NT2/D1 (cell line): Measurements from ENCODE around the gene SPATA2L.

Experiments used
- DNase-seq: peaks from one replicate; pipeline ENCODE4 v3.0.0-alpha.2; 2011; ENCODE audit warnings: low read depth, low spot score
- H3K27me3 ChIP-seq: 2 replicates; pipeline ENCODE4 v1.6.0; 2011; ENCODE audit warnings: mild to moderate bottlenecking; ENCODE audit not compliant: insufficient read length, insufficient read depth
- H3K36me3 ChIP-seq: 2 replicates; pipeline ENCODE4 v1.6.1; 2011; ENCODE audit warnings: mild to moderate bottlenecking, low read length, mixed read lengths; ENCODE audit not compliant: insufficient read depth, insufficient read length
- H3K4me1 ChIP-seq: 2 replicates; pipeline ENCODE4 v1.5.1; 2011; ENCODE audit not compliant: insufficient read depth, insufficient read length
- H3K4me3 ChIP-seq: 2 replicates; pipeline ENCODE4 v1.5.1; 2011; ENCODE audit warnings: low read depth; ENCODE audit not compliant: insufficient read length
- H3K9ac ChIP-seq: 2 replicates; pipeline ENCODE4 v1.6.0; 2011; ENCODE audit warnings: low read depth; ENCODE audit not compliant: insufficient read length
- H3K9me3 ChIP-seq: 2 replicates; pipeline ENCODE4 v1.5.1; 2011; ENCODE audit warnings: mild to moderate bottlenecking, low read length; ENCODE audit not compliant: insufficient read depth
- SUZ12 ChIP-seq: IDR thresholded peaks from 2 replicates; pipeline ENCODE4 v1.6.1; 2011; ENCODE audit not compliant: insufficient read length, insufficient read depth; ENCODE audit errors: extremely low read depth
- YY1 ChIP-seq: IDR thresholded peaks from 2 replicates; pipeline ENCODE4 v1.6.1; 2011; ENCODE audit not compliant: insufficient read length, insufficient read depth
- ZNF274 ChIP-seq: IDR thresholded peaks from 2 replicates; pipeline ENCODE4 v1.6.1; 2011; ENCODE audit warnings: mild to moderate bottlenecking, low read depth, low read length

Gene SPATA2L

DNA sequence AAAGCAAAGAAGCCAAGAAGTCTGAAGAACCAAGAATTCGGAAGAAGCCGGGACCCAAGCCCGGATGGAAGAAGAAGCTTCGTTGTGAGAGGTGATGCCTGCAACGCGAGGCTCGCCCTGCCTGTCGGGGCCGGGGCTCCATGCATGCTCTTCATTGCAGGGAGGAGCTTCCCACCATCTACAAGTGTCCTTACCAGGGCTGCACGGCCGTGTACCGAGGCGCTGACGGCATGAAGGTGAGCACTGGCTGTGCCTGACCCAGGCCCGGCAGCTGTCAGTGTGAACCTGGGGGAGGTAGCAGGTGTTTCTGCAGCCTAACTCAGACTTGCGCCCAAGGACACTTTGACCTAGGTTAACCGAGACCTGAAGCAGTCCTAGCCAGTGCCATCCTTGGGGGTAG, 31.8 kb upstream of the SPATA2L start:
- H3K9ac ChIP-seq, result no peak overlapping the region
- H3K4me1 ChIP-seq, result peaks cover 19% of the 10 kb centered on the region
- H3K36me3 ChIP-seq, result peaks cover 95% of the 10 kb centered on the region
- no peaks in the 10 kb centered on the region for H3K9me3 ChIP-seq
- H3K27me3 ChIP-seq, result no peaks in the 10 kb centered on the region
- no peak for DNase-seq
- TF ChIP-seq SUZ12 (no peak), ZNF274 (no peak), YY1 (no peak)
- H3K4me3 ChIP-seq, result no peak overlapping the region

DNA sequence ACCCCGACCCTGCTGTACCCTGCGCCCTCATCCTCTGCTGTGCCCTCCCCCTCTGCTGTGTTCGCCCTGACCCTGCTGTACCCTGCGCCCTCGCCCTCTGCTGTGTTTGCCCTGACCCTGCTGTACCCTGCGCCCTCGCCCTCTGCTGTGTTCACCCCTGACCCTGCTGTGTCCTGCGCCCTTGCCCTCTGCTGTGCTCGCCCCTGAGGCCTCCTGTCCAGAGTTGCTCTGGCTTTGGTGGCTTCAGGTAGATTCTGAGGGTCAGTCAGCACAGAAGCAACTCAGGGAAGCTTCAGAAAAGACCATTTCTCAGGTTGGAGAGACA, 31.4 kb upstream of the SPATA2L start:
- no peak for DNase-seq
- TF ChIP-seq SUZ12 (no peak), ZNF274 (no peak)
- Histone ChIP-seq H3K9ac (no peak overlapping the region), H3K4me1 (peaks cover 19% of the 10 kb centered on the region), H3K9me3 (no peaks in the 10 kb centered on the region), H3K27me3 (no peaks in the 10 kb centered on the region), H3K36me3 (peaks cover 93% of the 10 kb centered on the region), H3K4me3 (no peak overlapping the region)

GRCh38 chr16:89732142-89732917, 30.8 kb upstream of the SPATA2L start:
- H3K9ac ChIP-seq, result no peak overlapping the region
- no peak overlapping the region for H3K4me3 ChIP-seq
- H3K27me3 ChIP-seq, result no peaks in the 10 kb centered on the region
- peaks cover 93% of the 10 kb centered on the region for H3K36me3 ChIP-seq
- peaks cover 19% of the 10 kb centered on the region for H3K4me1 ChIP-seq
- no peaks in the 10 kb centered on the region for H3K9me3 ChIP-seq
- no peak for TF ChIP-seq ZNF274
- no peak for TF ChIP-seq SUZ12
- TF ChIP-seq YY1, result no peak
- no peak for DNase-seq

- H3K36me3 ChIP-seq, result peaks cover 83% of the 10 kb centered on the region
Observed at GRCh38 chr16:89730610-89731234, 29.2 kb upstream of the SPATA2L start.

DNA sequence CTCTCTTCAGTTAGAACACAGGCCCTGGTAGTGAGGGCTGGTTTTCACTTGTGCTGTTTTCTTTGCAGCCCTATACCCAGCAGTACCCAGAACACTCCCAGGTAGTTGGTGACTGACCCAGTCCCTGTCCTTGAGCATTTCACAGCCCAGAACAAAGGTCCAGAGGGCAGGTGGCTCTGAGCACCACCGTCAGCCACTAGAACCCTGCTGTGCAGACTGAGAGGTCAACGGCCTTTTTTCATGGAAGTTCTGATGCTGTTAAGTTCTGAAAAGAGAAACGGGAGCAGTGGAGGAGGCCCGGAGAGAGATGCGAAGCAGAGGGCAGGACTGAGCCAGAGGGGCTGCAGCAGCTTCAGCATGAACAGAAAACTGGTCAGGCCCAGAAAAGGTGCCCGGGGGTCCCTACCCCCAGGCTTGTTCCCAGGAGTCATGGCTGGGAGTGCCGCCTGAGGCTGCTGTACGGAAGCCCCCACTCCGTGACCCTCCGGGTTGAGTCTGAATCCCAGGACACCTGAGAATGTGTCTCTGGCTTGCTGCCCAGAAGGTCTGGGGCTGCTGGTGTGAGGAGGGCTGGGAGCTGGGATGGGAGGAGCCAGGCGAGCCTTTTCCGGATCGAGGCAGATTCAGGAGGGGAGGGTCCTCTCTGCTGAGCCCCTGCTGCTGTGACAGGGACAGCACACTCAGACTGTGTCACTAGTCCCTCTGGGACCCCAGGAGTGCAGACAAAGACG, 28.5 kb upstream of the SPATA2L start:
- TF ChIP-seq SUZ12 (no peak), YY1 (no peak), ZNF274 (no peak)

More at GRCh38 chr16:89730610-89731234, 29.2 kb upstream of the SPATA2L start:
- H3K9ac ChIP-seq, result peak overlapping the region; percentile 64
- DNase-seq, result no peak
- H3K27me3 ChIP-seq, result no peaks in the 10 kb centered on the region
- H3K4me1 ChIP-seq, result peaks cover 19% of the 10 kb centered on the region
- no peak for TF ChIP-seq SUZ12
- TF ChIP-seq ZNF274, result no peak
- no peak for TF ChIP-seq YY1
- no peaks in the 10 kb centered on the region for H3K9me3 ChIP-seq
- no peak overlapping the region for H3K4me3 ChIP-seq

DNA sequence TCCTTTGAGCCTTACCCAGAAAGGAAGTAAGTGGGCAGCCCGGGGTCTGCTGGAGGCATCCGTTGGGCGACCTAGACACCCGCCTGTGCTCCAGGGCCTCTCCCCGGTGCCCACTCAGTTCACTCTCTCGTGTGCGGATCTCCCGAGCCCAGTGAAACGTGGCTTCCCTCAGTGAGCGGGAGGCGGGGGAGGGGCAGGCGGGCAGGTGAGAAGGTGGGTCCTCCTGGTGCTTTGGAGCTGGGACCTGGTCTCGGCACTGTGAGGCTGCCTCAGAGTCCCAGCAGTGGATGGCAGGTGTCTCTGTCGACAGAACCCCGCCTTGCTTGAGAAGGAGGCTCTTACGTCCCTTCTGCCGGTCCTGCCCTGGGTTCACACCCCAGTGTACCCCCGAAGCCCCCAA, 27.8 kb upstream of the SPATA2L start:
- no peak overlapping the region for H3K9ac ChIP-seq
- TF ChIP-seq YY1, result no peak
- TF ChIP-seq SUZ12, result no peak
- TF ChIP-seq ZNF274, result no peak
- no peak for DNase-seq
- no peak overlapping the region for H3K4me3 ChIP-seq
- no peaks in the 10 kb centered on the region for H3K9me3 ChIP-seq
- peaks cover 80% of the 10 kb centered on the region for H3K36me3 ChIP-seq
- peaks cover 20% of the 10 kb centered on the region for H3K4me1 ChIP-seq
- H3K27me3 ChIP-seq, result peaks cover 3% of the 10 kb centered on the region

More for the DNA sequence above, 28.5 kb upstream of the SPATA2L start:
- no peaks in the 10 kb centered on the region for H3K27me3 ChIP-seq
- no peak overlapping the region for H3K4me3 ChIP-seq
- no peaks in the 10 kb centered on the region for H3K9me3 ChIP-seq
- peaks cover 19% of the 10 kb centered on the region for H3K4me1 ChIP-seq
- DNase-seq, result no peak
- H3K9ac ChIP-seq, result peak overlapping the region; percentile 64
- H3K36me3 ChIP-seq, result peaks cover 80% of the 10 kb centered on the region
